Lung (tissue), 12 donors: ENCODE data around the gene TEKT5. TPM values are rescaled to one million over a fixed set of nuclear protein-coding genes. Genes with fewer than 3 reads are reported as not detected.

Experiments
- ATAC-seq: fragments of 200-7000 bp; cut with Tn5 transposase; one replicate; pipeline ENCODE4 v1.9.1; 2020; ENCODE audit warnings: moderate number of reproducible peaks; ENCODE audit not compliant: insufficient read depth, low FRiP score
- DNase-seq, 3 donors: peaks; one replicate each; pipeline ENCODE4 v3.0.0-alpha.2; 2013 to 2017
- H3K27ac ChIP-seq, 2 donors: one replicate each; pipeline ENCODE4 v1.5.1; 2013; ENCODE audit warnings: mild to moderate bottlenecking in 2 of 2, moderate library complexity in 2 of 2, control low read depth in 1 of 2, inconsistent platforms in 1 of 2, low read depth in 1 of 2, low read length in 1 of 2
- H3K27me3 ChIP-seq, 3 donors: one replicate each; pipeline ENCODE4 v1.5.1; 2013; ENCODE audit warnings: low read length in 2 of 3; ENCODE audit not compliant: control insufficient read depth in 3 of 3, insufficient read depth in 3 of 3
- H3K36me3 ChIP-seq, 4 donors: one replicate each; pipeline ENCODE4 v1.5.1; 2013; ENCODE audit warnings: low read length in 4 of 4, mild to moderate bottlenecking in 1 of 4, moderate library complexity in 1 of 4; ENCODE audit not compliant: control insufficient read depth in 4 of 4, insufficient read depth in 4 of 4
- H3K4me1 ChIP-seq, 5 donors: one replicate each; pipeline ENCODE4 v1.5.1; 2013; ENCODE audit warnings: low read length in 5 of 5, mild to moderate bottlenecking in 2 of 5, moderate library complexity in 1 of 5; ENCODE audit not compliant: control insufficient read depth in 5 of 5, insufficient read depth in 5 of 5
- H3K4me3 ChIP-seq: one replicate; pipeline ENCODE4 v1.5.1; 2013; ENCODE audit warnings: mild to moderate bottlenecking, control low read depth, moderate library complexity
- H3K9ac ChIP-seq, 2 donors: one replicate each; pipeline ENCODE4 v1.5.1; 2013; ENCODE audit warnings: low read length in 2 of 2, control low read depth in 1 of 2; ENCODE audit not compliant: insufficient read depth in 1 of 2
- H3K9me3 ChIP-seq, 4 donors: one replicate each; pipeline ENCODE4 v1.5.1; 2013; ENCODE audit warnings: low read length in 3 of 4, mild to moderate bottlenecking in 1 of 4, moderate library complexity in 1 of 4; ENCODE audit not compliant: control insufficient read depth in 4 of 4, insufficient read depth in 3 of 4
- WGBS, 2 donors: extraction: QIAGEN DNeasy Blood & Tissue Kit; methylation state at CpG; one replicate each; pipeline ENCODE4 v1.1.7; 2013; 5-methylcytosine and 5-hydroxymethylcytosine counted together
- polyA plus RNA-seq, 2 donors: library from polyadenylated mRNA; stranded (reverse); fragments of 200-250 nt; gene quantifications; one replicate each; pipeline ENCODE4 v1.2.1, GENCODE V29; 2013
- total RNA-seq, 2 donors: library from RNA; depleted of rRNA in 1 of 2; stranded (reverse); fragments of >200 nt in 1 of 2; gene quantifications; one replicate each; pipeline ENCODE4 v1.2.1, GENCODE V29; 2014 to 2021
- TF ChIP-seq, protein P1 (sequence below): IDR thresholded peaks from 2 replicates; pipeline ENCODE4 v1.5.1; 2012; ENCODE audit warnings: mild to moderate bottlenecking; ENCODE audit errors: control extremely low read depth, extremely low read depth
- donor health status: control.
- donor health status: control.
- donor health status: Bipolar disorder and iron deficiency.
- donor health status: healthy.
- donor health status: DM: yes; HTN: yes; CAD: no.

Gene TEKT5
- total and polyA plus RNA-seq, 4 donors = 0.13 to 0.34 (median 0.29) TPM

GRCh38 chr16:10646228-10646580 is 48.5 kb downstream of the TEKT5 start:
- DNase-seq (no peak), ATAC-seq (no peak)
- Histone ChIP-seq H3K9ac (no peak overlapping the region), H3K36me3 (no peaks in the 10 kb centered on the region), H3K4me3 (no peak overlapping the region), H3K27ac (no peak overlapping the region), H3K4me1 (peaks cover 0 to 7% (median 0%) of the 10 kb centered on the region in 5 donors), H3K27me3 (no peaks in the 10 kb centered on the region), H3K9me3 (no peaks in the 10 kb centered on the region)
- WGBS, 2 donors = 63 to 77% methylated on average over 1 of the region's 1 CpG
- TF ChIP-seq, protein P1, sequence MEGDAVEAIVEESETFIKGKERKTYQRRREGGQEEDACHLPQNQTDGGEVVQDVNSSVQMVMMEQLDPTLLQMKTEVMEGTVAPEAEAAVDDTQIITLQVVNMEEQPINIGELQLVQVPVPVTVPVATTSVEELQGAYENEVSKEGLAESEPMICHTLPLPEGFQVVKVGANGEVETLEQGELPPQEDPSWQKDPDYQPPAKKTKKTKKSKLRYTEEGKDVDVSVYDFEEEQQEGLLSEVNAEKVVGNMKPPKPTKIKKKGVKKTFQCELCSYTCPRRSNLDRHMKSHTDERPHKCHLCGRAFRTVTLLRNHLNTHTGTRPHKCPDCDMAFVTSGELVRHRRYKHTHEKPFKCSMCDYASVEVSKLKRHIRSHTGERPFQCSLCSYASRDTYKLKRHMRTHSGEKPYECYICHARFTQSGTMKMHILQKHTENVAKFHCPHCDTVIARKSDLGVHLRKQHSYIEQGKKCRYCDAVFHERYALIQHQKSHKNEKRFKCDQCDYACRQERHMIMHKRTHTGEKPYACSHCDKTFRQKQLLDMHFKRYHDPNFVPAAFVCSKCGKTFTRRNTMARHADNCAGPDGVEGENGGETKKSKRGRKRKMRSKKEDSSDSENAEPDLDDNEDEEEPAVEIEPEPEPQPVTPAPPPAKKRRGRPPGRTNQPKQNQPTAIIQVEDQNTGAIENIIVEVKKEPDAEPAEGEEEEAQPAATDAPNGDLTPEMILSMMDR = no peak

DNA sequence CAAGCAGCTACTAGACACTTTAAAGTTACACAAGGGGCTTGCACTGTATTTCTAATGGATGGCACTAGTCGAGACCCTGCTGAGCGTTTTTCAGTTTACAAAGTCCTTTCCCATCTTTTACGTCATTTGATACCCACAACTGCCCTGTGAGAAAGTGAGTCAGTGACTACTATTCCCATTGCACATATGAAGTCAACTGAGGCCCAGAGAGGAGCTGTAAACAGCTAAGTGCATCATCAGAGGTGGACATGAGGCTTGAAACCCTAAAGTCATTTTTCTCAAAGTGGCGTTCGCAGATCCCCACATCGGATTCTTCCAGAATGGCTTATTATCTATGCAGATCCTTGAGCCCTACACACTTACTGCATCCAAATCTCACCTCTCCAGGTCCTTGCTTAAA is 50.6 kb downstream of the TEKT5 start:
- no peak overlapping the region for H3K9ac ChIP-seq
- TF ChIP-seq, protein P1 = no peak
- no peaks in the 10 kb centered on the region for H3K36me3 ChIP-seq
- H3K9me3 ChIP-seq = peaks cover 0 to 2% (median 0%) of the 10 kb centered on the region in 4 donors
- ATAC-seq = no peak
- no peak for DNase-seq
- no peak overlapping the region for H3K27ac ChIP-seq
- 89 to 92% methylated on average over 6 of the region's 6 CpGs for WGBS, 2 donors
- peaks cover 0 to 7% (median 0%) of the 10 kb centered on the region in 5 donors for H3K4me1 ChIP-seq
- H3K4me3 ChIP-seq = no peak overlapping the region
- no peaks in the 10 kb centered on the region for H3K27me3 ChIP-seq

- Histone ChIP-seq H3K27me3 (no peaks in the 10 kb centered on the region), H3K27ac (no peak overlapping the region), H3K4me3 (no peak overlapping the region), H3K9me3 (peaks cover 0 to 2% (median 0%) of the 10 kb centered on the region in 4 donors), H3K9ac (no peak overlapping the region), H3K36me3 (no peaks in the 10 kb centered on the region), H3K4me1 (peaks cover 0 to 11% (median 0%) of the 10 kb centered on the region in 5 donors)
- DNase-seq (no peak), ATAC-seq (no peak)
- 90 to 96% methylated on average over 7 of the region's 7 CpGs for WGBS, 2 donors
- TF ChIP-seq, protein P1 = no peak
Measured at GRCh38 chr16:10642964-10643363, 51.8 kb downstream of the TEKT5 start.
